GM10266 (cell line): ENCODE measurements around the gene PTBP3.
"Not testable (repeated sequence)": the region's sequence is repeated elsewhere in the genome, so short reads cannot be mapped to it uniquely, and the experiment has no call there.

Experiments
- DNase-seq: peaks from one replicate; pipeline ENCODE4 v3.0.0; 2012; ENCODE audit errors: extremely low spot score
- TF ChIP-seq, protein P1 (sequence below): IDR thresholded peaks from 2 replicates; pipeline ENCODE4 v1.5.1; 2012; ENCODE audit warnings: mild to moderate bottlenecking, low read depth; ENCODE audit not compliant: control insufficient read depth, insufficient read depth; ENCODE audit errors: missing control alignments

Gene PTBP3

DNA sequence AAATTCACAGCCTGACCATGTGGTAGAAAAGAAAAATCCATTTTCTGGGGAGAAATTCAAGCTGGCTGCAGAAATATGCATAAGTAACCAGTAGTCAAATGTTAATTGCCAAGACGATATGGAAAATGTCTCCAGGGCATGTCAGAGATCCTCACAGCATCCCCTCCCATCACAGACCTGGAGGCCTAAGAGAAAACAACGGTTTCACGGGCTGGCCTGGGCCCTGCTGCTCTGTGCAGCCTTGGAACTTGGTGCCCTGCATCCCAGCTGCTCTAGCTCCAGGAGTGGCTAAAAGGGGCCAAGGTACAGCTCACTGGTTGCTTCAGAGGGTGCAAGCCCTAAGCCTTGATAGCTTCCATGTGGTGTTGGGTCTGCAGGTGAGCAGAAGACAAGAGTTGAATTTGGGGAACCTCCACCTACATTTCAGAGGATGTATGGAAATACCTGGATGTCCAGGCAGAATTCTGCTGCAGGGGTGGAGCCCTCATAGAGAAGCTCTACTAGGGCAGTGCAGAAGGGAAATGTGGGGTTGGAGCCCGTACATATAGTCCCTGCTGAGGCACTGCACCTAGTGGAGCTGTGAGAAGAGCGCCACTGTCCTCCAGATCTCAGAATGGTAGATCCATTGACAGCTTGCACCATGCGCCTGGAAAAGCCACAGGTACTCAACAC lies 49.7 kb downstream of the PTBP3 start:
- DNase-seq = no peak

DNA sequence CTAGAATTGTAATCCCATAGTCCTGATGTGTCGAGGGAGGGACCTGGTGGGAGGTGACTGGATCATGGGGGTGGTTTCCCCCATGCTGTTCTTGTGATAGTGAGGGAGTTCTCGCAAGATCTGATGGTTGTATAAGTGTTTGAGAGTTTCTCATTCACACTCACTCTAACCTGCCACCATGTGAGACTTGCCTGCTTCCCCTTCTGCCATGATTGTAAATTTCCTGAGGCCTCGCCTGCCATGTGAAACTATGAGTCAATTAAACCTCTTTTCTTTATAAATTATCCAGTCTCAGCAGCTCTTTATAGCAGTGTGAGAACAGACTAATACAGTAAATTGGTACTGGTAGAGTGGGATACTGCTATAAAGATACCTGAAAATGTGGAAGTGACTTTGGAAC lies 50.6 kb downstream of the PTBP3 start:
- not testable (repeated sequence) for DNase-seq

More for the DNA sequence above, 49.7 kb downstream of the PTBP3 start:
- TF ChIP-seq, protein P1, sequence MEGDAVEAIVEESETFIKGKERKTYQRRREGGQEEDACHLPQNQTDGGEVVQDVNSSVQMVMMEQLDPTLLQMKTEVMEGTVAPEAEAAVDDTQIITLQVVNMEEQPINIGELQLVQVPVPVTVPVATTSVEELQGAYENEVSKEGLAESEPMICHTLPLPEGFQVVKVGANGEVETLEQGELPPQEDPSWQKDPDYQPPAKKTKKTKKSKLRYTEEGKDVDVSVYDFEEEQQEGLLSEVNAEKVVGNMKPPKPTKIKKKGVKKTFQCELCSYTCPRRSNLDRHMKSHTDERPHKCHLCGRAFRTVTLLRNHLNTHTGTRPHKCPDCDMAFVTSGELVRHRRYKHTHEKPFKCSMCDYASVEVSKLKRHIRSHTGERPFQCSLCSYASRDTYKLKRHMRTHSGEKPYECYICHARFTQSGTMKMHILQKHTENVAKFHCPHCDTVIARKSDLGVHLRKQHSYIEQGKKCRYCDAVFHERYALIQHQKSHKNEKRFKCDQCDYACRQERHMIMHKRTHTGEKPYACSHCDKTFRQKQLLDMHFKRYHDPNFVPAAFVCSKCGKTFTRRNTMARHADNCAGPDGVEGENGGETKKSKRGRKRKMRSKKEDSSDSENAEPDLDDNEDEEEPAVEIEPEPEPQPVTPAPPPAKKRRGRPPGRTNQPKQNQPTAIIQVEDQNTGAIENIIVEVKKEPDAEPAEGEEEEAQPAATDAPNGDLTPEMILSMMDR = no peak

DNA sequence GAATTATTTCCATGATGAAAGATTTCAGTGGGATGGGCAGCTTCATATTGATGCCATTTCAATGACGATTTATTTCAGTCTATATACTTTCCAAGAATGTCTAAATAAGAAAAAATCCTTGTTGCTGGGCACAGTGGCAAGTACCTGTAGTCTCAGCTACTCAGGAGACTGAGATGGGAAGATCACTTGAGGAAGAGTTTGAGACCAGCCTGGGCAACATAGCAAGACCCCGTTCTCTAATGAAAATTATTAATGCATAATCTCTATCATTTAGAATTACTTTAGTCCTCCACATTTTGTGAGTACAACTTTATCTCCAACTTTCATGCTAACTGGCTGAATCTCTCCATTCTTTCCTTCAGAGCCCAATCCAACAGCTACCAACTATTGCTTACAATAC lies 52.5 kb downstream of the PTBP3 start:
- no peak for DNase-seq
- TF ChIP-seq, protein P1 = no peak

DNA sequence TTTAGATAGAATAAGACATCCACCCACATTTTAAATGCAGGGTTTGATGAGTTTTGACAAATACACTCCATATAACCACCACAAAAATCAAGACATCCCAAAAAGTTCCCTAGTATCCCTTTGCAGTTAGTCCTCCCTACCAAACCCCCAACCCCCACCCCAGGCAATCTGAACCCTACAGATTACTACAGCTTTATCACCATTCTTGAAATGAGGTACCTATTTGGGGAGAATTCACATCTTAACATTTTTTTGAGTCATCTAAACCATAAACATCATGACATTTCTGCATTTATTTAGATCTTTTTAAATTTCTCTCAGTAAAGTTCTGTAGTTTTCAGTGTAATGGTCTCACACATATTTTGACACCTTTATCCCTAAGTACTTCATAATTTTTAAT lies 53.9 kb downstream of the PTBP3 start:
- TF ChIP-seq, protein P1 = no peak
- no peak for DNase-seq

DNA sequence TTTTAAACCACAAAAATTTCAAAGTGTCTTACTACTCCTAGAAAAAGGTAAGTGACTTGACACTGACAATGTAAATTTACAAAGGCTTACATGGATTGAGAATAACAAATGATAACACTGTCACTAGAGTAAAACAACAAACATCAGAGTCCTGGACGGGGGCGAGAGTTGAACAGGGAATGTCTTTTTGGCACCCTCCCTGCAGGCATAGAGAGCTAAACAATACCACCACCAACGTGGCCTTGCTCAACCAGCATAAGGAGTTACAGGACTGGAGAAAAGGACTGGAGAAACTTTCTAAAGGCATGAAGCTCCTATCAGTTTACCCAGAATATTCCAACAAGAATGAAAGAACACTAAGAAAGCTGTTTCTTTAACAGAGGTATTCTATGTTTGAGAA lies 55.3 kb downstream of the PTBP3 start:
- DNase-seq = no peak

GRCh38 chr9:112274600-112274999 lies 58.8 kb downstream of the PTBP3 start:
- DNase-seq = no peak
- TF ChIP-seq, protein P1 = no peak

More for the DNA sequence above, 55.3 kb downstream of the PTBP3 start:
- TF ChIP-seq, protein P1 = no peak

- DNase-seq = no peak
These were observed 59.5 kb downstream of the PTBP3 start for GRCh38 chr9:112273876-112274275.

More at GRCh38 chr9:112273876-112274275, 59.5 kb downstream of the PTBP3 start:
- TF ChIP-seq, protein P1 = no peak
